ENCODE data around the gene SPATS1.
A peak's percentile ranks its signal among the peaks of the same experiment; 100 is the strongest.
"Not testable (repeated sequence)": the region's sequence is repeated elsewhere in the genome, so short reads cannot be mapped to it uniquely, and the experiment has no call there.

Gene SPATS1

GRCh38 chr6:44310241-44310640 lies 32.2 kb upstream of the SPATS1 start:
- no peak for DNase-seq (ENCODE audit: low spot score)
- TF ChIP-seq, protein P1, sequence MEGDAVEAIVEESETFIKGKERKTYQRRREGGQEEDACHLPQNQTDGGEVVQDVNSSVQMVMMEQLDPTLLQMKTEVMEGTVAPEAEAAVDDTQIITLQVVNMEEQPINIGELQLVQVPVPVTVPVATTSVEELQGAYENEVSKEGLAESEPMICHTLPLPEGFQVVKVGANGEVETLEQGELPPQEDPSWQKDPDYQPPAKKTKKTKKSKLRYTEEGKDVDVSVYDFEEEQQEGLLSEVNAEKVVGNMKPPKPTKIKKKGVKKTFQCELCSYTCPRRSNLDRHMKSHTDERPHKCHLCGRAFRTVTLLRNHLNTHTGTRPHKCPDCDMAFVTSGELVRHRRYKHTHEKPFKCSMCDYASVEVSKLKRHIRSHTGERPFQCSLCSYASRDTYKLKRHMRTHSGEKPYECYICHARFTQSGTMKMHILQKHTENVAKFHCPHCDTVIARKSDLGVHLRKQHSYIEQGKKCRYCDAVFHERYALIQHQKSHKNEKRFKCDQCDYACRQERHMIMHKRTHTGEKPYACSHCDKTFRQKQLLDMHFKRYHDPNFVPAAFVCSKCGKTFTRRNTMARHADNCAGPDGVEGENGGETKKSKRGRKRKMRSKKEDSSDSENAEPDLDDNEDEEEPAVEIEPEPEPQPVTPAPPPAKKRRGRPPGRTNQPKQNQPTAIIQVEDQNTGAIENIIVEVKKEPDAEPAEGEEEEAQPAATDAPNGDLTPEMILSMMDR (IDR thresholded peaks at IDR 0.05; ENCODE audit: extremely low read depth, insufficient read depth, missing control alignments): no peak
- in situ Hi-C loops (cut with MboI; ENCODE audit: low pct_unique_long_range_greater_than_20kb, low sequenced_read_pairs, unreplicated experiment): no loop called here

DNA sequence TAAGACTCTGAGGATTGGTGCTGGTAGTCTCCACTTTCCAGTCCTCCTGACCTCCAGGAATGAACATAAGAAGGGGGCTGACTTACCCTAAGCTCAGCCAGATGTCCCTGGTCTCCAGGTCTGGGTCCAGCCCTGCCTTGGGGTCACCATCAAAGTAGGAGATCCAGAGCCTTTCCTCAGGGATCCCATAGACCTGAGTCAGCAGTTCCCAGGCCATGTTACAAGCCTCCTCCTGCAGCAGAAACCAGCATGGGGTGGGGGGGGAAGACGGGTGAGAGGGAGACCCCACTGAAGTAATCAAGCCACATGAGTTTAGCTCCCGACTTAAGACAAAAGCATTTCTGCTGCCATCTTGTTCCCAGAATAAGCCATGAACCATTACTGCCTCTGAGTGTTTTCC lies 31.1 kb upstream of the SPATS1 start:
- DNase-seq (ENCODE audit: low spot score): no peak
- TF ChIP-seq, protein P1 (IDR thresholded peaks at IDR 0.05; ENCODE audit: extremely low read depth, insufficient read depth, missing control alignments): no peak
- in situ Hi-C loops (cut with MboI; ENCODE audit: low pct_unique_long_range_greater_than_20kb, low sequenced_read_pairs, unreplicated experiment): no loop called here

DNA sequence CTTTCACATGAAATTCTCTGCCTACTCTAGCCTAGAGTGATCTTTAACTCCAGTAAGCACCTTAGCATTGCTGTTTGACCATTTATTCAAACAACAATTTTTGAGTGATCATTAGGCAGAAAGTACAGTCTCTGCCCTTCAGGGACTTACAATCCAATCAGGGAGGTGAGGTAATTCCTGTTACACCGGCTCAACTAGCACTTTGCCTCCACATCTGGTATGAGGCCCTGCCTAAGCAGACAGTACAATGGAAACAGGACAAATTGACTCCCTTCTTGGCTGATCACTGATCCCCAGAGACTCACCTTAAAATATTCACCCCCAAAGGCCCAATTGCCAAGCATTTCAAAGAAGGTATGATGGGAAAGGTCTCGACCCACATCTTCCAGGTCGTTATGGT lies 30.7 kb upstream of the SPATS1 start:
- TF ChIP-seq, protein P1 (IDR thresholded peaks at IDR 0.05; ENCODE audit: extremely low read depth, insufficient read depth, missing control alignments): no peak
- DNase-seq (ENCODE audit: low spot score): no peak
- in situ Hi-C loops (cut with MboI; ENCODE audit: low pct_unique_long_range_greater_than_20kb, low sequenced_read_pairs, unreplicated experiment): no loop called here

DNA sequence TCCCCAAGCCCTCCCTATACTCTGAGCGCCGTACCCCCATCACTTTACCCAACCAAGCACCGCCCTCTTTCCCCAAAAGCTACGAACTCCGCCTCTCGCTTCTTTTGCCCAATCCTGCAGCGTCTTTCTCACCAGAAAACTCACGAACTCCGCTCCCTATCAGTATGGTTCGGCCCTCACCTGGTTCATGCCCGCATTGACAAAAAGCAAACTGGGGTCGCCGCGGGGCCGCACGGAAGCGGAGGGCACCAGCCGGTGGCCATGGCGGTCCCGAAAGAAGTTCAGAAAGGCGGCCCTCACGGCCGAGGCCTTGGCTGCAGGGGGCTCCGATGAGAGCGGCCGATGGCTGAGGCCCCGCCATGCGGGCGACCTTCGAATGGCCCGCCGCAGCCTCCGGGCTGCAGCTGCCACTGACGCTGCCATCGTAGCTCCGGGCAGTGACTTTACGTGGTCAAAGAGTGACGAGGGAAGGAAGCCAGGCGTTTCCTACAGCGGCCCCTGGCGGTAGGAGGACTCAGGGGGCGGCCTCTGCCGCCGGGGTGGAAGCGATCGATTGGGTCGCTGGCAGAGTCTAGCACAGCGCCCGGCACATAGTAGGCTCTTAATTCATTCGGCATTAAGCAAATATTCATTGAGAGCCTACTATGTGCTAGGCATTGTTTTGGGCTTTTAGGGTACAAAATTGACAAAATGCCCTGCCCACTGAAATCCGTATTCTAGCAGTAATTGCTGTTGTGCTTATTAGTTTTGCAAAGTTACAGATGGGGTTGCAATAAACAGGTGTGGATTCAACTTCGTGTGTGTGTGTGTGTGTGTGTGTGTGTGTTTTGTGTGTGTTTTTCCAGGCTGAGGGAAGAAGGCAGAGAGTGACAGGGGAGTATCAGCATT lies 29.3 kb upstream of the SPATS1 start, which contains the start of gene AARS2:
Gene AARS2, minus strand, starts transcription at position 447 of the 888 bp plus-strand sequence. Its CDS starts 24 bp downstream, at position 423.
- in situ Hi-C loops (cut with MboI; ENCODE audit: low pct_unique_long_range_greater_than_20kb, low sequenced_read_pairs, unreplicated experiment): no loop called here
- TF ChIP-seq, protein P1 (IDR thresholded peaks at IDR 0.05; ENCODE audit: extremely low read depth, insufficient read depth, missing control alignments): peak; percentile 98
- peak; percentile 89 for DNase-seq (ENCODE audit: low spot score)

GRCh38 chr6:44314657-44315056 lies 27.8 kb upstream of the SPATS1 start:
- in situ Hi-C loops (cut with MboI; ENCODE audit: low pct_unique_long_range_greater_than_20kb, low sequenced_read_pairs, unreplicated experiment); DNase-seq (ENCODE audit: low spot score): not testable (repeated sequence)

- in situ Hi-C loops (cut with MboI; ENCODE audit: low pct_unique_long_range_greater_than_20kb, low sequenced_read_pairs, unreplicated experiment): no loop called here
- DNase-seq (ENCODE audit: low spot score): no peak
- TF ChIP-seq, protein P1 (IDR thresholded peaks at IDR 0.05; ENCODE audit: extremely low read depth, insufficient read depth, missing control alignments): no peak
Measured at GRCh38 chr6:44315516-44315915, 26.9 kb upstream of the SPATS1 start.

GRCh38 chr6:44315951-44316350 lies 26.5 kb upstream of the SPATS1 start:
- no peak for DNase-seq (ENCODE audit: low spot score)
- TF ChIP-seq, protein P1 (IDR thresholded peaks at IDR 0.05; ENCODE audit: extremely low read depth, insufficient read depth, missing control alignments): no peak
- in situ Hi-C loops (cut with MboI; ENCODE audit: low pct_unique_long_range_greater_than_20kb, low sequenced_read_pairs, unreplicated experiment): no loop called here
